Panc1 (cell line): ENCODE measurements around the gene TNRC6C. TPM values are rescaled to one million over a fixed set of nuclear protein-coding genes. Genes with fewer than 3 reads are reported as not detected.

ENCODE experiments used
- ATAC-seq: fragments of 200-7000 bp; cut with Tn5 transposase; 2 replicates; pipeline ENCODE4 v1.9.1; 2020; ENCODE audit warnings: mild to moderate bottlenecking, moderate library complexity
- BruUV-seq: library from RNA; stranded (reverse); fragments of 400-500 nt; replicated peaks from 2 replicates; lab custom pipeline; 2021; lab: Mats Ljungman, UMichigan
- CTCF ChIA-PET: fragments of 300-600 bp; sonication (Branson Sonifier 250); formaldehyde crosslinking; loops from one replicate; lab custom pipeline; 2022; ENCODE audit warnings: antibody characterized with exemption; lab: Charles Lee
- POLR2A ChIA-PET: fragments of 300-600 bp; sonication (Branson Sonifier 250); formaldehyde crosslinking; loops from one replicate; lab custom pipeline; 2022; ENCODE audit warnings: antibody characterized with exemption; lab: Charles Lee
- DNase-seq: peaks from one replicate; pipeline ENCODE4 v3.0.0-alpha.2; 2010; ENCODE audit warnings: low read depth, low spot score
- H3K27ac ChIP-seq: 2 replicates; pipeline ENCODE4 v1.5.1; 2011; ENCODE audit warnings: mild to moderate bottlenecking, low read length, inconsistent platforms
- H3K27me3 ChIP-seq: fragments of 200-500 bp; sonication (Bioruptor generic); 2 replicates; pipeline ENCODE4 v1.6.0; 2014; ENCODE audit warnings: low read length, inconsistent platforms; ENCODE audit not compliant: control insufficient read depth, insufficient read depth
- H3K36me3 ChIP-seq: fragments of 200-500 bp; sonication (Bioruptor generic); 2 replicates; pipeline ENCODE4 v1.5.1; 2014; ENCODE audit warnings: inconsistent platforms, mild to moderate bottlenecking, low read length, moderate library complexity; ENCODE audit not compliant: control insufficient read depth, insufficient read depth
- H3K4me1 ChIP-seq: 2 replicates; pipeline ENCODE4 v1.5.1; 2011; ENCODE audit warnings: inconsistent platforms, mild to moderate bottlenecking, low read length, moderate library complexity; ENCODE audit not compliant: control insufficient read depth, insufficient read depth
- H3K4me3 ChIP-seq, 2 experiments: 2 replicates each; pipeline ENCODE4 v1.5.1; 2011 to 2012; ENCODE audit warnings: low read depth in 2 of 2, low read length in 2 of 2, mild to moderate bottlenecking in 2 of 2, inconsistent platforms in 1 of 2, moderate library complexity in 1 of 2
- H3K9me3 ChIP-seq: fragments of 200-500 bp; sonication (Bioruptor generic); 2 replicates; pipeline ENCODE4 v1.5.1; 2014; ENCODE audit warnings: low read depth, mild to moderate bottlenecking, inconsistent platforms, low read length, moderate library complexity; ENCODE audit not compliant: control insufficient read depth, insufficient read depth
- CTCF ChIP-seq: fragments of 450-650 bp; IDR thresholded peaks from 2 replicates; pipeline ENCODE4 v1.5.1; 2017; ENCODE audit warnings: mild to moderate bottlenecking
- POLR2AphosphoS5 ChIP-seq: IDR thresholded peaks from 2 replicates; pipeline ENCODE4 v1.6.1; 2012; ENCODE audit warnings: mild to moderate bottlenecking, low read depth, low read length, moderate library complexity
- SIN3A ChIP-seq: IDR thresholded peaks from 2 replicates; pipeline ENCODE4 v1.6.1; 2012; ENCODE audit warnings: low read depth, mild to moderate bottlenecking, low read length, moderate library complexity, borderline replicate concordance; ENCODE audit not compliant: insufficient read depth
- TCF7L2 ChIP-seq: IDR thresholded peaks from 2 replicates; pipeline ENCODE4 v1.6.1; 2011; ENCODE audit warnings: mild to moderate bottlenecking, low read depth, low read length, inconsistent platforms
- in situ Hi-C: cut with HindIII; loops from 2 replicates; pipeline ENCODE4 v1.10.0; 2016; ENCODE audit warnings: low sequenced_read_pairs, low pct_unique_long_range_greater_than_20kb
- intact Hi-C: fragments of 100-400 bp; cut with micrococcal nuclease; formaldehyde crosslinking; loops from one replicate; pipeline ENCODE4 v1.10.0; 2022; ENCODE audit not compliant: unreplicated experiment
- total RNA-seq: library from RNA; stranded (reverse); gene quantifications from one replicate; pipeline ENCODE4 v1.2.1, GENCODE V29; 2021; ENCODE audit not compliant: unreplicated experiment
- TF ChIP-seq, protein P1 (sequence below), 2 experiments: IDR thresholded peaks; 2 replicates each; pipeline ENCODE4 v1.6.1; 2011 to 2012; ENCODE audit warnings: low read depth in 2 of 2, control low read depth in 1 of 2, low read length in 1 of 2, mild to moderate bottlenecking in 1 of 2, moderate library complexity in 1 of 2; ENCODE audit not compliant: insufficient read depth in 1 of 2

TNRC6C gene
- total RNA-seq, 1 experiment from 2014 or later = 10.1 TPM

- H3K27ac ChIP-seq = no peak overlapping the region
- CTCF ChIA-PET = no interaction called here
- no peaks in the 10 kb centered on the region for H3K9me3 ChIP-seq
- no peaks in the 10 kb centered on the region for H3K27me3 ChIP-seq
- no peak for ATAC-seq
- H3K36me3 ChIP-seq = no peaks in the 10 kb centered on the region
- in situ Hi-C loops (no loop called here), intact Hi-C loops (no loop called here)
- no peak for DNase-seq
- no peak overlapping the region for H3K4me3 ChIP-seq
- POLR2A ChIA-PET = no interaction called here
- no TSS peak for BruUV-seq
- H3K4me1 ChIP-seq = no peaks in the 10 kb centered on the region
- TF ChIP-seq TCF7L2 (no peak), POLR2AphosphoS5 (no peak), CTCF (no peak)
- TF ChIP-seq, protein P1, sequence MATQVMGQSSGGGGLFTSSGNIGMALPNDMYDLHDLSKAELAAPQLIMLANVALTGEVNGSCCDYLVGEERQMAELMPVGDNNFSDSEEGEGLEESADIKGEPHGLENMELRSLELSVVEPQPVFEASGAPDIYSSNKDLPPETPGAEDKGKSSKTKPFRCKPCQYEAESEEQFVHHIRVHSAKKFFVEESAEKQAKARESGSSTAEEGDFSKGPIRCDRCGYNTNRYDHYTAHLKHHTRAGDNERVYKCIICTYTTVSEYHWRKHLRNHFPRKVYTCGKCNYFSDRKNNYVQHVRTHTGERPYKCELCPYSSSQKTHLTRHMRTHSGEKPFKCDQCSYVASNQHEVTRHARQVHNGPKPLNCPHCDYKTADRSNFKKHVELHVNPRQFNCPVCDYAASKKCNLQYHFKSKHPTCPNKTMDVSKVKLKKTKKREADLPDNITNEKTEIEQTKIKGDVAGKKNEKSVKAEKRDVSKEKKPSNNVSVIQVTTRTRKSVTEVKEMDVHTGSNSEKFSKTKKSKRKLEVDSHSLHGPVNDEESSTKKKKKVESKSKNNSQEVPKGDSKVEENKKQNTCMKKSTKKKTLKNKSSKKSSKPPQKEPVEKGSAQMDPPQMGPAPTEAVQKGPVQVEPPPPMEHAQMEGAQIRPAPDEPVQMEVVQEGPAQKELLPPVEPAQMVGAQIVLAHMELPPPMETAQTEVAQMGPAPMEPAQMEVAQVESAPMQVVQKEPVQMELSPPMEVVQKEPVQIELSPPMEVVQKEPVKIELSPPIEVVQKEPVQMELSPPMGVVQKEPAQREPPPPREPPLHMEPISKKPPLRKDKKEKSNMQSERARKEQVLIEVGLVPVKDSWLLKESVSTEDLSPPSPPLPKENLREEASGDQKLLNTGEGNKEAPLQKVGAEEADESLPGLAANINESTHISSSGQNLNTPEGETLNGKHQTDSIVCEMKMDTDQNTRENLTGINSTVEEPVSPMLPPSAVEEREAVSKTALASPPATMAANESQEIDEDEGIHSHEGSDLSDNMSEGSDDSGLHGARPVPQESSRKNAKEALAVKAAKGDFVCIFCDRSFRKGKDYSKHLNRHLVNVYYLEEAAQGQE (IDR thresholded peaks at IDR 0.05; ENCODE audit: insufficient read depth in 1 of 2, low read depth in 2 of 2, low read length in 1 of 2) = no peak
Observed at GRCh38 chr17:78069695-78070094, 111.2 kb downstream of the TNRC6C start.

GRCh38 chr17:78072961-78073360 is 114.5 kb downstream of the TNRC6C start:
- DNase-seq (no peak), ATAC-seq (no peak)
- intact Hi-C loops (no loop called here), in situ Hi-C loops (no loop called here)
- Histone ChIP-seq H3K4me1 (no peaks in the 10 kb centered on the region), H3K4me3 (no peak overlapping the region), H3K27me3 (no peaks in the 10 kb centered on the region), H3K36me3 (no peaks in the 10 kb centered on the region), H3K9me3 (no peaks in the 10 kb centered on the region), H3K27ac (no peak overlapping the region)
- CTCF ChIA-PET = no interaction called here
- POLR2A ChIA-PET = no interaction called here
- no TSS peak for BruUV-seq
- TF ChIP-seq TCF7L2 (no peak), POLR2AphosphoS5 (no peak), SIN3A (no peak), CTCF (no peak)
- TF ChIP-seq, protein P1 (IDR thresholded peaks at IDR 0.05; ENCODE audit: insufficient read depth in 1 of 2, low read depth in 2 of 2, low read length in 1 of 2) = no peak
